IPS DF 4.7 (cell line): ENCODE data around the gene SLC7A4.

Experiments
- DNase-seq: peaks from one replicate; pipeline ENCODE4 v3.0.0-alpha.2; 2013; ENCODE audit warnings: low spot score; ENCODE audit errors: extremely low read depth

Gene SLC7A4

DNA sequence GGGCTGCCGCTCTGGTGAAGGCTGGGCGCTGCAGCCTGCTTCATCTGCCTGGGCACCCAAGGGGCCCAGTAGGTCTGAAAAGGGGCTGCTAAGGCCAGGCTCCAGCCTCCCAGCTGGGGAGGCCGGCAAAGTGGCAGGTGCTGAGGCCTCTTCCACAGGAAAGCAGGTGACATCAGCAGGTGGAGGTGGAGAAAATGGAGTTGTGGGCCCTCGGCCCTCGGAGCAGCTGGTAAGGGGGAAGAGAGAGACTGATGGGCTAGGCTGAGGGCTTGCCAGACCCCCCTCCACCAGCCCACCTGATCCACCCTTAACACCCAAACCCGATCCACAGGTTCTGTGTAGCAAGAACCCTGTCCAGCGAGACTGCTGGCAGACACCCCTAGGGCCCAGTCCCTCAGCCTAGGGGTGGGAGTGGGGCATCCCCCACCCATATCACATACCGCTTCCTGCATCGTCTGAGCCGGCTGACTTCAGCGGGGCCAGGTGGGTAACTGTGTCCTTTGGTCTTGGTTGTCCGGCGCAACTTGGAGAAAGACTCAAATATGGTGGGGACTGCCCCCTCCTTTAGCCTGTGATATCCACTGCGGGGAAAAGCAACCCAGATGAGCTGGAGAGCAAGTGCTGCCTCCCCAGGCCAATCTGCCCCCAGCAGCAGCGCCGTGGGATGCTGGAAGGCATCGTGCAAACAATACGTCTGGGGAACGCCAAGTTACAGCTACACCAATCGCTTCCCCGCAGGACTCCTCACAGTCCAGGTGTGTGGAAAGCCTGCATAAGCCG lies 32.0 kb downstream of the SLC7A4 start:
- DNase-seq: no peak

DNA sequence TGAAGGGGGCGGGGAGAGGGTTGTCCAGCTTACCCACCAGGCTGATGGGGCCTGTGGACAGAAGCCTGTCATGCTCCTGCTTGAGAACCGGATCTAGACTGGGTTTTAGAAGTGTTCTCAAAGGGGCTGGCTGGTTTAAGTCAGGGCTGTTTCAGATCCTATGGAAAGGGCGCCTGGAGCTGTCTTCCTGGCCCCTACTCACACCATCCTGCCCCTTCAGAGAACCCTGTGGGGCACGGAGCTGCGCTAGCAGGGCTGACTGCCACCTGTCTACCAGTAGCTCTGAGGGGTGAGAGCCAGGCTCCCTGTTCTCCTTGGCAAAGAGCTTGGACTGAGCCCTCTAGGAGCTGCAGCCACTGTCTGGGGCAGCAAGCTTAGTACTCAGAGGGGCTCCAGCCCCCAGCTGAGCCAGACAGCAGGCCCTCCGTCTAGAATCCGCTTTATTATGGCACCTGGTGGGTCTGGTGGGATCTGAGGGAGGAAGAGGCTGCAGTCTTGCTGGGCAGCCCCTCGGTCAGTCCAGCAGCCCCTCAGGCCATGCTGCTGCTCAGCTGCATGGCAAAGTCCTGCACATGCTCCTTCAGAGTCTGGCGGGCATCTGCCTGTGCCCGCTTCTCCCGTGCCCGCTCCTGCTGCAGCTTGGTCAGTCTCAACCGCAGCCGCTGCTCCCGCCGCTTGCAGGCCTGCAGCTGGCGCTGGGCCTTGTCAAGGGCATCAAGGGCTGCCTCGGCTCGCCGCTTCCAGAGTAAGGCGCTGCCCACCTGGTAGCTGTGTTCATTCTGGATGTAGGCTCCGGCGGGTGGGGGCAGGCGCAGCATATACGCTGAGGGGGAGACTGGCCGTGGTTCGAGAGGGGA lies 32.8 kb downstream of the SLC7A4 start:
- no peak for DNase-seq

DNA sequence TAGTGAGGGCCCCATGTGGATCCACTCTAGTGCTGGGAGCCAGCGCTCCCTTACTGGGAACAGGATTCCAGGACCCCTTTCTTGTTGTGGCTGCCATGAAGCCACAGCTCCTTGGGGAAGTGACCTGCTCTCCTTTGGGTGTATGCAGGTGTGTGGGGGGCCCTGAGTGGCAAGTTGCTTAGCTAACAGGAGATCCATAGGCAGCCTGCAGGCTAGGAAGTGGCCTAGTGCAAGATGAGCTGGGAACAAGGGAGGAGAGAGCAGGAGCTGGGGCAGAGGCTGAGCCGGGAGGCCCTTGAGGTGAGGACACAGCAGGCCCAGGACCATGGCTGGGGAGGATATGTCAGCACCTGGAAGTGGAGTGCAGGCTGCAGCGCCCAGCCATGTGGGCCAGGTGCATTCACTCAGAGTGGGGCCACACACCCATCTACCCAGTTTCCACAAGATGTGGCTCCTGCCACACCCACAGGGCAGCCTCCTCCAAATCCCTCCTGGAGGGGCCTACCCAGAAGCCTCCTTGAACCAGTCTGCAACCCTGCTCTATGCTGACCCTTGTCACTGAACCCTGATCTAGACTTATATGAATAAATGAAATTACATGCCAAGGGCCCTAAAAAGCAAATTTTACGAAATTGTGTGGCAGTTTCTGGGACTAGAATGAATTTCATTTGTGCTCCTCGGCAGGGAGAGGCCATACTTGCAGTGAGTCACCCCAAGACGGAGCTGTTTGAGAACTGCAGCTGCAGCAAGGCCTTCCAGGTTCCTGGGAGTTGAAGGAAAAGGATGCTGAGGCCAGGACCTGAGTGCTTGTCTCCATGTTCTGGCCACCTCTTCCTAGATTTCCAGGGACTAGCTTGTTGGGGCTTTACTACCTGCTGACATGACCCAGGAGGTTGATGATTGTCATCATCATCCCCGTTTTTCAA lies 33.7 kb downstream of the SLC7A4 start:
- DNase-seq: no peak

DNA sequence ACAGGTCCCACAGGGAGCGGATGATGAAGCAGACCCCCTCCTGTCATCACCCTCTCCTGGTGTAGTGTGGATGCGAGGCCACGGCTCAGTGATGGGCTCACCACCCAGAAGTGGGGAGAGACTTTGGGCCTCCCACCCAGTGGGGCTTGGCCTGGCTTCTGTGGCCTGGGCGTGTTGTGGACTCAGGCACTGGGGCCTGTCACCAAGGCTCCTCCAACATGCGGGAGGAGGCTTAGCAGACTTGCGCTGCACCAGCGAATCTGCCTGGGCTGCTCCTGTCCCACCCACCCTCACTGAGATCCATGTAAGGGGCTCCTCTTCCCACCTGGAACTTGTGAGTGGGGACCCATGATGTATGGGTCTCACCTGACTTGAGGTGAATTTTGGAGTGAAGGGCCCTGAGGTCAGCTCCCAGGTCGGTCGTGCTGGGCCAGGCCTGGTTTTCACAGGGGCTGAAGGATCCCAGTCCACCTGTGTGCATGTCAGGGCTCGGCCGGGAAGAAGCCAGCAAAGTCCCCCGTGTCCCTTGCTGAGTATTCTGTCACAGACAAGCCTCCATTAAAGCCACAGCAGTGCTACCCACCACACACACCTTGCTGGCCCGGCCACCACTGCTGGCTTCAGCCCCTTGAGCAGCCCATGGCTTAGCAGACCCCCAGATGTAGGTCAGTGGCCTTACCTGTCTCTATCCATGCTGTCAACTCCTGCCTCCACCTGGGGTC lies 34.7 kb downstream of the SLC7A4 start:
- no peak for DNase-seq

DNA sequence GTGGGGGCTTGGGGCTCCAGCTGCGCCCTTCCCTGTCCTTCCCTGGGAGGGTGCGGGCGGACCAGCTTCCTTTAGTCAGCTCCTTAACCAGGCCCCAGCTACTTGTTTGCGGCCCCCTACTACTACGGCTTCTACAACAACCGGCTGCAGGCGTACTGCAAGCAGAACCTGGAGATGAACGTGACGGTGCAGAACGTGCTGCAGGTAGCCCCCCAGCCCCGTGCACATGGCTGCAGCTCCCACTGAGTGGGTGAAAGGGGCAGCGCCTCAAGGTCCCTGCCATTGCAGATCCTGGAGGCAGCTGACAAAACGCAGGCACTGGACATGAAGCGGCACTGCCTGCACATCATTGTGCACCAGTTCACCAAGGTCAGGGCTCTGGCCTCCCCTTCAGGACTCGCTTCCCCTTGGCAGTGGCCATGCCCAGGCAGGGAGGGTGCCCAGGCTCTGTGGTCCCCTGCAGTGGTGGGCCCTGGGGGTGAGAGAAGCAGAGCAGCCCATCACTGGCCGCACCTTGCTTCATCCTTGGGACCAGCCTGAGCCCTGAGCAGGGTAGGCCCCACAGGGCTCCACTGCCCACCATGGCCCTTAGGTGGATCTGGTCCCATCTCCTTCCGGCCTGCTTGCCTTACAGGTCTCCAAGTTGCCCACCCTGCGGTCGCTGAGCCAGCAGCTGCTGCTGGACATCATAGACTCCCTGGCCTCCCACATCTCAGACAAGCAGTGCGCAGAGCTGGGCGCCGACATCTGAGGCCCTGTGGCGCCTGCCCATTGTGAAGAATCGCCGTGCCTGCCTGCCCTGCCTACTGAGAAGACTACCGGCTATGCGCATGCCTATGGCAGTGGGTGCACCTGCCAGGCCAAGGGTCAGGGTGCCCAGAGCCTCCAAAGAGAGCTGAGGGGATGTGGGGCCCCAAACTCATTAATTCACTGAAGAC lies 35.5 kb downstream of the SLC7A4 start:
- DNase-seq: no peak

DNA sequence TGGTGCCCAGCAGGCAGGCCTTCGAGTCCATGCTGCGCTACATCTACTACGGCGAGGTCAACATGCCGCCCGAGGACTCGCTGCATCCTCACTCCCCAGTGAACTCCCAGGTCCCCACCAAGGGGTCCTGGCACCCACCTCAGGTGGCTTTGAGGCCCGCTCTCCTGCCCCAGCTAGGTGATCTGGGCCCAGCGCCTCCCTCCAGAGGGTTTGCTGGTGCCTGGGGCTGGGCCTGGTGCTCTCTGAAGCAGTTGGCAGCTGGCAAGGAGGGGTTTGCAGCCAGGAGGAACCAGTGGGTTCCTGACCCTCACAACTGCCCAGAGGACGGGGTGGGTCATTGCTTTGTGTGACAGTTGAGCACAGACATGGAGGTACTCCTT lies 36.3 kb downstream of the SLC7A4 start:
- no peak for DNase-seq

DNA sequence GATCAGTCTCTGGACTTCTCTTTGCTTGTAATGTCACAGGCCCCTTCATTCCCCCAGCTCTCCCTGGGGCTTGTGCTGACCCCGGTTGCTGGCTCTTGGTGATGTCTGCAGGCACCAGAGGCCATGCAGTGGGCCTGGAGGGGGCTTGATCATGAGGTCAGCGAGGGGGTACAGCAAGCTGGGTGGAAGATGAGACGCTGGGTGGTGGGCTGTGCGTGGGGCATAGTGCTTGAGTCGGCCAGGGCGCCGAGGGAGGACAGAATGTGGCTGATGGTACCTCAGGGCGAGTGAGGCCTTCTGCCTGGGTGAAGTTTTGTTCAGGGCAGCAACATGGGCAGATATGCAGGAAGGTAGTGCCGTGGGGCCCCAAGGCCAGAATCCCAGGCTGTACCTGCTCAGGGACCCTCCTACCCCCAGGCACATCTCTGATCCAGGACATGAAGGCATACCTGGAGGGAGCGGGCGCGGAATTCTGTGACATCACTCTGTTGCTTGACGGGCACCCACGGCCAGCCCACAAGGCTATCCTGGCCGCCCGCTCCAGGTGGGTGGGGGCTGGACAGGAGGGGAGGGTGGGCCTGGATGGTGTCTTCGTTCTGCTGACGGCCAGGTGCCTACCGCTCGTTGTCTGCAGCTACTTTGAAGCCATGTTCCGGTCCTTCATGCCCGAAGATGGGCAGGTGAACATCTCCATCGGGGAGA lies 36.9 kb downstream of the SLC7A4 start:
- no peak for DNase-seq

DNA sequence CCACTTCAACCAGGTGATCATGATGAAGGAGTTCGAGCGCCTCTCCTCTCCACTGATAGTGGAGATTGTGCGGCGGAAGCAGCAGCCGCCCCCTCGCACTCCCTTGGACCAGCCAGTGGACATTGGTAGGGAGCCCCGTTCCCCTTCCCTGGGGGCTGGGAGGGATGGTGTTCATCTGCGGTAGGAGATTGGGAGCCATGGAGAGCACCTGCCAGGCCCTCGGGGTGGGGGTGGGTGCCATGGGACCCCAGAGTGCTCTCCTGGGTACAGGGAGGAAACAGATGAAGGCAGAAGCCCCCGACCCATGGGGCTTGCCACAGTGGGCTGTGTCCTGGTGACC lies 37.5 kb downstream of the SLC7A4 start:
- no peak for DNase-seq

DNA sequence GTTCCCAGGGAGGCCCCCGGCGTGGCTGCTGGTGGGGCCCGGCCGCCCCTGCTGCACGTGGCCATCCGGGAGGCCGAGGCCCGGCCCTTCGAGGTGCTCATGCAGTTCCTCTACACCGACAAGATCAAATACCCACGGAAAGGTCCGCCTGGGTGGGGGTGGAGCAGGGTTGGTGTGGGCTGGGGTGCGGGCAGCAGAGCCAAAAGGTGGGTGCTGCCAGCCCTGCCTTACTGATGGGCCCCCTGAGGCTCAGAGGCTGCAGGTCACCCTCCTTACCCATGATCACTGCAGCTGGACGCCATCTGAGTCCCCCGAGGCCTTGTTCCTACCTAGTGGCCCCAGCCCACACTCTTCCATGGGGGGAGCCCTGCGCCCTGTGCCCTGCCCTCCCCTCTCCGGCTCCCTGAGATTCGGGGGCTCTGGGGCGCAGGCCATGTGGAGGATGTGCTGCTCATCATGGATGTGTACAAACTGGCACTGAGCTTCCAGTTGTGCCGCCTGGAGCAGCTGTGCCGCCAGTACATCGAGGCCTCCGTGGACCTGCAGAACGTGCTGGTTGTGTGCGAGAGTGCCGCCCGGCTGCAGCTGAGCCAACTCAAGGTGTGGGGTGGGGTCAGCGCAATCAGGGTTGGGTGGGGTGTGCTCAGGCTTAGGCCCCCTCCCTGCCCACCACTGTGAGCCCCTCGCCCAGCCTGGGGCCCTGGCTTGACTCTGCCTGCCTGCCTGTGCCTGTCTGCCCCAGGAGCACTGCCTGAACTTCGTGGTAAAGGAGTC lies 38.0 kb downstream of the SLC7A4 start:
- no peak for DNase-seq

DNA sequence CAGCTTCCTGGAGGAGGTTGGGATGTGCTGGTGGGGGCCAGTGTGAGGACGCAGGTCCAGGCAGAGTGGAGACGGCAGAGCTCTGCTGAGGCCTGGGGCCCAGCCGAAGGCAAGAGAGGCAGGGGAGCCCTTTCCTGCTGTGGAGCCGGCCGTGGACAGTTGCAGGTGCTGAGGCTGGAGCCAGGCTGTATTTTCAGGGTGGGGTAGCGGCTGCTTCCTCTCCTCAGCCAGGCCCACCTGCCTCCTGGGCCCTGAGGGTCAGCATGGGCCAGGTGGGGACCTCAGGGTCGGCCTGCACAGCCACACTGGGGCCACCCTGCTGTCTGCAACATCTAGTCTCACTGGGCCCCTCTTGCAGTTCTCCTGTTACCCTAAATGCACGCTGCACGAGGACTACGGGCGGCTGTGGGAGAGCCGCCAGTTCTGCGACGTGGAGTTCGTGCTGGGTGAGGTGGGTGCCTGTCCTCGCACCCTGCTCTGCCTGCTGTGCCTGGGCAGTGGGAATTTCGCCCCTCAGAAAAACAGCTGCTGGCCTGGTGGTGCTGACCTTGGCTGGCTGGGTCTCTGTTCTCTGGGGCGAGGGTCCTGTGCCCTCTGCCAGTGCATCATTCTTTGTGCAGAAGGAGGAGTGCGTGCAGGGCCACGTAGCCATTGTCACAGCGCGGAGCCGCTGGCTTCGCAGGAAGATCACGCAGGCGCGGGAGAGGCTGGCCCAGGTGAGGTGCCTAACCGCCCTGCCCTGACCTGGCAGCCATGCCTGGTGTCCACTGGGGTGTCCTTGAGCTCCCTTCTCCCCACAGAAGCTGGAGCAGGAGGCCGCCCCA lies 38.8 kb downstream of the SLC7A4 start:
- no peak for DNase-seq

DNA sequence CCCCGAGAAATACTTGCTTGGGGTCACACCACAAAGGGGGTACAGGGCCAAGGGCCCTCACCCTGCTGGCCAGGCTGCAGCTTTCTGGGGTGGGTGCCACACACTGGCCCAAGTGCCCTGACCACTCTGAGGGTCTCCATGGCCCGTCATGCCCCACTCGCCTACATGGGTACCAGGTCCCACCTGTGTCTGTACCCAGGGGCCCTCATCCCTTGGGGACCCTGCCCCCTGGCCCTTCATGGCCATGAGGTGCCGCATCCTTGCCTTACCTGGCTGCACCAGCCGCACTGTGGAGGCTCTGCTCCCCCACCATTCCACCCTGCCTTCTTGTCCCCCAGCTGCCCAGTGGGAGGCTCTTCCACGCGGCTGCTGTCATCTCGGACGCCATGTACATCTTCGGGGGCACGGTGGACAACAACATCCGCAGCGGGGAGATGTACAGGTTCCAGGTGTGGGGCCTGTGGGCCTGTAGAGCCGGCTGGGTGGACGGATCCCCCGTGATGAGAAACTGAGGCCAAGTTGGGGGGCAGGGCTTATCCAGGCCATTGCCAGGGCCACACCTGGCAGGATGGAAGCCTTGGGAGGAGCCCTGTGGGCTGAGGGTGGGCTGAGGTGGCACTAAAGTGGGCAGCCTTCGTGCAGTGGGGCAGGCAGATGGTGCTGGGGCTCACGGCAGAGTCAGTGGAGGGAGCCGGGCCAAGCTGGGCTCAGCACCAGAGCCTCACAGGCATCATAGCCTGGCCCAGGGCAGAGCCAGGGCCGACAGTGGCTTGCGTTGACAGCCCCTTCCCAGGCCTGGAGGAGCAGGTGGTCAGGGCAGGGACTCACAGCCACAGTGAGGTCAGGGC lies 39.7 kb downstream of the SLC7A4 start:
- no peak for DNase-seq

DNA sequence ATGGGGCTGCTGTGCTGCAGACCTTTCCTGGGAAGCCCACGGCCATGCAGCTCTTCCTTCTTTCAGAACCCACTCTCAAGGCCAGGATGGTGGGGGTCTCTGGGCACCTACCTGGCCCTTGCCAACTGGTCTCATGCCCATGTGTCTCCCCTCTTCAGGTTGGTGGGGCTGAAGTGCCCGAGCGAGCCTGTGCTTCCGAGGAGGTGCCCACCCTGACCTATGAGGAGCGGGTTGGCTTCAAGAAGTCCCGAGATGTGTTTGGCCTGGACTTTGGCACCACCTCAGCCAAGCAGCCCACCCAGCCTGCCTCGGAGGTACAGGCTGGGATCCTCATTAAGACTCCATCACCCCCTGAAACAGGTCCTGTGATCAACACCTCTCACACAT lies 40.3 kb downstream of the SLC7A4 start:
- no peak for DNase-seq

DNA sequence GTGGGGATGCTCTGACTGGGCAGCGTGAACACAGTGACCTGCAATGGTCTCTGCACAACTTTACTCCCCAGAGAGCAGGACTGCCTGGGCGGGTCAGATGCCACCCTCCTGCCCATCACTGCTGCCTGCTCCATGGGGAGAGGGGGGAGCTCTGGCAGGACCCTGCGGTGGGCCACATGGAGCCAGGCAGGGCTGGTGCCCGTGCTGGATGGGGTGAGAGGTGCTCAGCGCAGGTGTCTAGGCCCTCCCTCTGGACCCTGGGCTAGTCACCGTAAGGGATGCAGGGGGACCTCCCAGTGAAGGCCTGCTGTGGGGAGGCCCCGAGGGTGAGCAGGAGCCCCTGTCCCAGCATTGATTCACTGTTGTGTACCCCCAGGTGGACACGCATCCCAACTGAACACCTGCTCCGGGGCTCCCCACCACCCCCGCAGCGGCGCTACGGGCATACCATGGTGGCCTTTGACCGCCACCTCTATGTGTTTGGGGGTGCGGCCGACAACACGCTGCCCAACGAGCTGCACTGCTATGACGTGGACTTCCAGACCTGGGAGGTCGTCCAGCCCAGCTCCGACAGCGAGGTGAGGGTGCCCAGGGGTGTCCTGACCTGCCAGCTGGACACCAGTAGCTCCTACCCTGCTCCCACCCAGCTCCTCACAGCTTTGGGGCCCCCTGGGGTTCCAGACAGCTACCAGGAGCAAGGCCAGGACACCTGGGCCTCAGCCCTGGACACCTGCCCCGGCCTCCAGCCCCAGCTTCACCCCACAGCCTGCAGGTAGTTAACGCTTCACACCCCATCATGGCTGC lies 40.9 kb downstream of the SLC7A4 start:
- DNase-seq: no peak

DNA sequence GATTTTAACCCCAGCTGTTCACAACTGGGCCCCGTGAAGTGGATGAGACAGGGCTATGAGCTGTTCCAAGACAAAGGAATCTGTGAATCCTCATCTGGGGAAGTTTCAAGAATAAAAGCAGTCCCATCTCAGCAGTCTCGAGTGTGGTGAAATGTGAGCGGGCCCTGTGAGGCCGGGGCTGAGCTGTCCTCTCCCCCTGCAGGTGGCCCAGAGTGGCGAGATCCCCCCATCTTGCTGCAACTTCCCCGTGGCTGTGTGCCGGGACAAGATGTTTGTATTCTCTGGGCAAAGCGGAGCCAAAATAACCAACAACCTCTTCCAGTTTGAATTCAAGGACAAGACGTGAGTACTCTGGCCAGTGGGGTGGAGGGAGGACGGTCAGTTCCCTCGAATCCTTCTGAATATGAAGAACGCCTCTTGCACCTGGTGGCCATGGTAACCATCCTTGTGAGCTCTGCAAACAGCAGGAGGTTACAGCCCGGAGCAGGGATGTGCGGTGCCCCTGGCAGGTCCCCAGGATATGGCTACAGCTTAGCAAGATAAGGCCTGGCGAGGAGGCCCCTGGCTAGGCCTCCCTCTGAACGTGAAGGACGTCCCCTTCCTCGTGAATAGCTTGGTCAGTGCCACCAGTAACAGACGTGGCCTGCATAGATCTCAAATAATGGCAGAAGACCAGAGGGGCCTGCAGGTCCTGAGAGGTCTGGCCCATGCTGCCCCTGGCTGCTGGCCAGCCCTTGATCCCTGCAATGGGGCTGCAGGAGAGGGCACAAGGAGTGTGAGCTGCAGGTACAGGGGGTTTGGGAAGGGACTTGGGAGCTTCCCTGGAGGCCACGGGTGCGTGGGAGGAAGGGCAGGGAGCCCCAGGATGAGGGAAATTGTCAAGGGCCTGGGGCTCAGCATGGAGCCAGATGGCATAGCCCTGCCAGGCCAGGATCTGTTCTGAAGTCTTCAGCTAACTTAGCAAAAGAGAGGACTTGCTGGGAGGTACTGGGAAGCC lies 41.9 kb downstream of the SLC7A4 start:
- DNase-seq: no peak
